Measurements from ENCODE around the gene COA1.
"Not testable (repeated sequence)": the region's sequence is repeated elsewhere in the genome, so short reads cannot be mapped to it uniquely, and the experiment has no call there.

COA1 gene

GRCh38 chr7:43628431-43628830 is 100.9 kb downstream of the COA1 start:
- Histone ChIP-seq H3K27me3 (replicated peaks in 2 of 5; ENCODE audit: control insufficient read depth in 4 of 5, insufficient read depth in 5 of 5, low read length in 4 of 5) (no peaks in the 10 kb centered on the region), H3K27ac (ENCODE audit: insufficient read depth in 1 of 2, low read depth in 1 of 2, low read length in 2 of 2, poor library complexity in 1 of 2, severe bottlenecking in 2 of 2) (no peak overlapping the region), H3K36me3 (ENCODE audit: control insufficient read depth in 4 of 4, insufficient read depth in 4 of 4, low read length in 3 of 4) (peaks cover 11 to 50% (median 26%) of the 10 kb centered on the region in 4 experiments), H3K4me3 (ENCODE audit: control insufficient read depth in 1 of 7, extremely low read depth in 1 of 7, insufficient read depth in 4 of 7, low read depth in 2 of 7, low read length in 6 of 7) (no peak overlapping the region), H3K4me1 (ENCODE audit: control extremely low read depth in 1 of 4, control insufficient read depth in 4 of 4, insufficient read depth in 4 of 4, low read length in 3 of 4) (peaks cover 0 to 4% (median 0%) of the 10 kb centered on the region in 4 experiments), H3K9me3 (ENCODE audit: control extremely low read depth in 1 of 5, control insufficient read depth in 4 of 5, insufficient read depth in 2 of 5, low read depth in 1 of 5, low read length in 4 of 5) (no peaks in the 10 kb centered on the region)
- POLR2A ChIA-PET: no interaction called here
- 100% methylated on average over 1 of the region's 2 CpGs for WGBS (ENCODE audit: insufficient coverage)
- no peak for DNase-seq
- CTCF ChIA-PET: interaction anchor here (1.4 to 3.0 kb wide), 3 partner anchors 9 to 20 kb away, joined by 5 to 13 read pairs (median 7); no protein-coding TSS in a partner anchor

- CTCF ChIA-PET: interaction anchor here (1.0 to 3.0 kb wide), 6 partner anchors 11 to 70 kb away, joined by 3 to 13 read pairs (median 5); partner anchors contain the start of gene STK17A
- H3K4me1 ChIP-seq (ENCODE audit: control extremely low read depth in 1 of 4, control insufficient read depth in 4 of 4, insufficient read depth in 4 of 4, low read length in 3 of 4); H3K27me3 ChIP-seq (replicated peaks in 2 of 5; ENCODE audit: control insufficient read depth in 4 of 5, insufficient read depth in 5 of 5, low read length in 4 of 5); H3K27ac ChIP-seq (ENCODE audit: insufficient read depth in 1 of 2, low read depth in 1 of 2, low read length in 2 of 2, poor library complexity in 1 of 2, severe bottlenecking in 2 of 2); DNase-seq; H3K9me3 ChIP-seq (ENCODE audit: control extremely low read depth in 1 of 5, control insufficient read depth in 4 of 5, insufficient read depth in 2 of 5, low read depth in 1 of 5, low read length in 4 of 5); POLR2A ChIA-PET; H3K4me3 ChIP-seq (ENCODE audit: control insufficient read depth in 1 of 7, extremely low read depth in 1 of 7, insufficient read depth in 4 of 7, low read depth in 2 of 7, low read length in 6 of 7): not testable (repeated sequence)
- WGBS (ENCODE audit: insufficient coverage): no CpG with 5 or more reads among the region's 3 CpGs
- H3K36me3 ChIP-seq (ENCODE audit: control insufficient read depth in 4 of 4, insufficient read depth in 4 of 4, low read length in 3 of 4): peaks cover 11 to 46% (median 25%) of the 10 kb centered on the region in 4 experiments
These were observed 101.5 kb downstream of the COA1 start for GRCh38 chr7:43627798-43628197.

- CTCF ChIA-PET: interaction anchor here (0.8 to 3.0 kb wide), 7 partner anchors 10 to 71 kb away, joined by 3 to 13 read pairs (median 5); partner anchors contain the start of gene STK17A
- peaks cover 11 to 36% (median 21%) of the 10 kb centered on the region in 4 experiments for H3K36me3 ChIP-seq (ENCODE audit: control insufficient read depth in 4 of 4, insufficient read depth in 4 of 4, low read length in 3 of 4)
These were observed 102.6 kb downstream of the COA1 start for GRCh38 chr7:43626695-43627094.

GRCh38 chr7:43625980-43626379 is 103.3 kb downstream of the COA1 start:
- ChIA-PET POLR2A (interaction anchor here (1.0 kb wide), 1 partner anchor 22 kb away, joined by 4 read pairs; no protein-coding TSS in a partner anchor), CTCF (interaction anchor here (0.8 to 1.8 kb wide), 3 partner anchors 9 to 22 kb away, joined by 3 to 5 read pairs (median 5); no protein-coding TSS in a partner anchor)
- DNase-seq: no peak
- peaks cover 11 to 32% (median 18%) of the 10 kb centered on the region in 4 experiments for H3K36me3 ChIP-seq (ENCODE audit: control insufficient read depth in 4 of 4, insufficient read depth in 4 of 4, low read length in 3 of 4)
- no peak overlapping the region for H3K4me3 ChIP-seq (ENCODE audit: control insufficient read depth in 1 of 7, extremely low read depth in 1 of 7, insufficient read depth in 4 of 7, low read depth in 2 of 7, low read length in 6 of 7)
- H3K27ac ChIP-seq (ENCODE audit: insufficient read depth in 1 of 2, low read depth in 1 of 2, low read length in 2 of 2, poor library complexity in 1 of 2, severe bottlenecking in 2 of 2): no peak overlapping the region
- H3K4me1 ChIP-seq (ENCODE audit: control extremely low read depth in 1 of 4, control insufficient read depth in 4 of 4, insufficient read depth in 4 of 4, low read length in 3 of 4): peaks cover 0 to 4% (median 0%) of the 10 kb centered on the region in 4 experiments
- 94% methylated on average over 3 of the region's 4 CpGs for WGBS (ENCODE audit: insufficient coverage)
- no peaks in the 10 kb centered on the region for H3K9me3 ChIP-seq (ENCODE audit: control extremely low read depth in 1 of 5, control insufficient read depth in 4 of 5, insufficient read depth in 2 of 5, low read depth in 1 of 5, low read length in 4 of 5)
- no peaks in the 10 kb centered on the region for H3K27me3 ChIP-seq (replicated peaks in 2 of 5; ENCODE audit: control insufficient read depth in 4 of 5, insufficient read depth in 5 of 5, low read length in 4 of 5)

More at GRCh38 chr7:43626695-43627094, 102.6 kb downstream of the COA1 start:
- WGBS (ENCODE audit: insufficient coverage): no CpG with 5 or more reads among the region's 2 CpGs
- H3K27ac ChIP-seq (ENCODE audit: insufficient read depth in 1 of 2, low read depth in 1 of 2, low read length in 2 of 2, poor library complexity in 1 of 2, severe bottlenecking in 2 of 2): no peak overlapping the region
- H3K9me3 ChIP-seq (ENCODE audit: control extremely low read depth in 1 of 5, control insufficient read depth in 4 of 5, insufficient read depth in 2 of 5, low read depth in 1 of 5, low read length in 4 of 5): no peaks in the 10 kb centered on the region
- H3K4me1 ChIP-seq (ENCODE audit: control extremely low read depth in 1 of 4, control insufficient read depth in 4 of 4, insufficient read depth in 4 of 4, low read length in 3 of 4): peaks cover 0 to 4% (median 0%) of the 10 kb centered on the region in 4 experiments
- H3K27me3 ChIP-seq (replicated peaks in 2 of 5; ENCODE audit: control insufficient read depth in 4 of 5, insufficient read depth in 5 of 5, low read length in 4 of 5): no peaks in the 10 kb centered on the region
- no peak overlapping the region for H3K4me3 ChIP-seq (ENCODE audit: control insufficient read depth in 1 of 7, extremely low read depth in 1 of 7, insufficient read depth in 4 of 7, low read depth in 2 of 7, low read length in 6 of 7)
- DNase-seq: no peak
- POLR2A ChIA-PET: interaction anchor here (1.0 kb wide), 1 partner anchor 21 kb away, joined by 4 read pairs; no protein-coding TSS in a partner anchor

GRCh38 chr7:43625453-43625852 is 103.9 kb downstream of the COA1 start:
- H3K9me3 ChIP-seq (ENCODE audit: control extremely low read depth in 1 of 5, control insufficient read depth in 4 of 5, insufficient read depth in 2 of 5, low read depth in 1 of 5, low read length in 4 of 5): no peaks in the 10 kb centered on the region
- H3K4me1 ChIP-seq (ENCODE audit: control extremely low read depth in 1 of 4, control insufficient read depth in 4 of 4, insufficient read depth in 4 of 4, low read length in 3 of 4): peaks cover 0 to 4% (median 0%) of the 10 kb centered on the region in 4 experiments
- H3K4me3 ChIP-seq (ENCODE audit: control insufficient read depth in 1 of 7, extremely low read depth in 1 of 7, insufficient read depth in 4 of 7, low read depth in 2 of 7, low read length in 6 of 7): no peak overlapping the region
- H3K27me3 ChIP-seq (replicated peaks in 2 of 5; ENCODE audit: control insufficient read depth in 4 of 5, insufficient read depth in 5 of 5, low read length in 4 of 5): no peaks in the 10 kb centered on the region
- ChIA-PET CTCF (no interaction called here), POLR2A (no interaction called here)
- DNase-seq: peak in 2 of 3 donors; percentile 27 to 46
- H3K27ac ChIP-seq (ENCODE audit: insufficient read depth in 1 of 2, low read depth in 1 of 2, low read length in 2 of 2, poor library complexity in 1 of 2, severe bottlenecking in 2 of 2): no peak overlapping the region
- peaks cover 11 to 30% (median 18%) of the 10 kb centered on the region in 4 experiments for H3K36me3 ChIP-seq (ENCODE audit: control insufficient read depth in 4 of 4, insufficient read depth in 4 of 4, low read length in 3 of 4)

- POLR2A ChIA-PET: no interaction called here
- CTCF ChIA-PET: interaction anchor here (1.2 kb wide), 1 partner anchor 24 kb away, joined by 3 read pairs; no protein-coding TSS in a partner anchor
- WGBS (ENCODE audit: insufficient coverage): 100% methylated on average over 2 of the region's 2 CpGs
- peaks cover 12 to 29% (median 21%) of the 10 kb centered on the region in 4 experiments for H3K36me3 ChIP-seq (ENCODE audit: control insufficient read depth in 4 of 4, insufficient read depth in 4 of 4, low read length in 3 of 4)
- no peak overlapping the region for H3K4me3 ChIP-seq (ENCODE audit: control insufficient read depth in 1 of 7, extremely low read depth in 1 of 7, insufficient read depth in 4 of 7, low read depth in 2 of 7, low read length in 6 of 7)
- no peaks in the 10 kb centered on the region for H3K27me3 ChIP-seq (replicated peaks in 2 of 5; ENCODE audit: control insufficient read depth in 4 of 5, insufficient read depth in 5 of 5, low read length in 4 of 5)
- H3K27ac ChIP-seq (ENCODE audit: insufficient read depth in 1 of 2, low read depth in 1 of 2, low read length in 2 of 2, poor library complexity in 1 of 2, severe bottlenecking in 2 of 2): no peak overlapping the region
- DNase-seq: no peak
- peaks cover 0 to 4% (median 0%) of the 10 kb centered on the region in 4 experiments for H3K4me1 ChIP-seq (ENCODE audit: control extremely low read depth in 1 of 4, control insufficient read depth in 4 of 4, insufficient read depth in 4 of 4, low read length in 3 of 4)
- H3K9me3 ChIP-seq (ENCODE audit: control extremely low read depth in 1 of 5, control insufficient read depth in 4 of 5, insufficient read depth in 2 of 5, low read depth in 1 of 5, low read length in 4 of 5): no peaks in the 10 kb centered on the region
These were observed 105.2 kb downstream of the COA1 start for GRCh38 chr7:43624156-43624555.

- no peak for DNase-seq
- H3K9me3 ChIP-seq (ENCODE audit: control extremely low read depth in 1 of 5, control insufficient read depth in 4 of 5, insufficient read depth in 2 of 5, low read depth in 1 of 5, low read length in 4 of 5): no peaks in the 10 kb centered on the region
- H3K4me3 ChIP-seq (ENCODE audit: control insufficient read depth in 1 of 7, extremely low read depth in 1 of 7, insufficient read depth in 4 of 7, low read depth in 2 of 7, low read length in 6 of 7): no peak overlapping the region
- ChIA-PET CTCF (interaction anchor here (1.3 to 1.8 kb wide), 4 partner anchors 9 to 39 kb away, joined by 3 to 6 read pairs (median 4); partner anchors contain the start of gene STK17A), POLR2A (no interaction called here)
- H3K27me3 ChIP-seq (replicated peaks in 2 of 5; ENCODE audit: control insufficient read depth in 4 of 5, insufficient read depth in 5 of 5, low read length in 4 of 5): no peaks in the 10 kb centered on the region
- peaks cover 11 to 32% (median 22%) of the 10 kb centered on the region in 4 experiments for H3K36me3 ChIP-seq (ENCODE audit: control insufficient read depth in 4 of 4, insufficient read depth in 4 of 4, low read length in 3 of 4)
- peaks cover 0 to 4% (median 0%) of the 10 kb centered on the region in 4 experiments for H3K4me1 ChIP-seq (ENCODE audit: control extremely low read depth in 1 of 4, control insufficient read depth in 4 of 4, insufficient read depth in 4 of 4, low read length in 3 of 4)
- no peak overlapping the region for H3K27ac ChIP-seq (ENCODE audit: insufficient read depth in 1 of 2, low read depth in 1 of 2, low read length in 2 of 2, poor library complexity in 1 of 2, severe bottlenecking in 2 of 2)
- 86% methylated on average over 2 of the region's 5 CpGs for WGBS (ENCODE audit: insufficient coverage)
These were observed 107.4 kb downstream of the COA1 start for GRCh38 chr7:43621729-43622448.

Measured in common myeloid progenitor, CD34-positive (primary cell).